GM21526 (cell line): ENCODE results near the gene DNAJB4.
"Not testable (repeated sequence)": the region's sequence is repeated elsewhere in the genome, so short reads cannot be mapped to it uniquely, and the experiment has no call there.

Experiments used
- ATAC-seq: cut with Tn5 transposase; IDR thresholded peaks from one replicate; pipeline ENCODE4 v1.9.1; 2021; ENCODE audit warnings: moderate library complexity; ENCODE audit not compliant: unreplicated experiment, low FRiP score

The DNAJB4 gene

DNA sequence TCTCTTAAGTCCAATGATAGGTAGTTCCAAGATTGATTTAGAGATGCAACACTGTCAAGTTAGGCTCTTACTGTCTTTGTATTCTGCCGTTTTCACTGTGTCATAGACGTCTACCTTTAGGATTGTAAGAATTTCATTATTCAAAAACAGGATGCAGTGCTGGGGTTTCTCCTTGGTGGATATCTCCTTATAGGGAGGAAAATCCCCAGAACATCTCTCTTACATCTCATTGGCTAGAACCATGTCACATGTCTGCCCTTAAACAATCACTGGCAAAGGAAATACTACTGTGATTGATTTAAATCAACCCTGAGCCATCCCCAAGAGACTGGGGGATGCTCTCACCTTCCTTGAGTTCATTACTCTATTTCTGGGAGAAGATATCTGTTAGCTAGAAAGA is 15.0 kb upstream of the DNAJB4 start:
- no peak for ATAC-seq

- ATAC-seq = no peak
Measured at GRCh38 chr1:77990629-77991204, 14.0 kb upstream of the DNAJB4 start.

DNA sequence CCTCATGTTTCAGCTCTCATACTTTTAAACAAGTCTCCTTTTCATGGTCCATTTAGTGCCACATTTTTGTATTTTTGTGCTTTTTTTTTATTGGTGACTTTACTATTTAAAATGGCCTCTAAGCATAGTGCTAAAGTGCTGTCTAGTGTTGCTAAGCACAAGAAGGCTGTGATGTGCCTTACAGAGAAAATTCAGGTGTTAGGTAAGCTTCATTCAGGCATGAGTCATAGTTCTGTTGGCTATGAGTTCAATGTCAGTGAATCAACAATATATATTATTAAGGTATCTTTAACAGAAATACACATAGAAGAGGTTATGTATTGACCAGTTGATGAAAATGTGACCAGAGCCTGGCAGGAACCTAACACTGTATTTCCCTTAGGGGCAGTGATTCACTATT is 13.1 kb upstream of the DNAJB4 start:
- ATAC-seq = no peak

- ATAC-seq = no peak
Measured at GRCh38 chr1:77994117-77994705, 10.5 kb upstream of the DNAJB4 start.

DNA sequence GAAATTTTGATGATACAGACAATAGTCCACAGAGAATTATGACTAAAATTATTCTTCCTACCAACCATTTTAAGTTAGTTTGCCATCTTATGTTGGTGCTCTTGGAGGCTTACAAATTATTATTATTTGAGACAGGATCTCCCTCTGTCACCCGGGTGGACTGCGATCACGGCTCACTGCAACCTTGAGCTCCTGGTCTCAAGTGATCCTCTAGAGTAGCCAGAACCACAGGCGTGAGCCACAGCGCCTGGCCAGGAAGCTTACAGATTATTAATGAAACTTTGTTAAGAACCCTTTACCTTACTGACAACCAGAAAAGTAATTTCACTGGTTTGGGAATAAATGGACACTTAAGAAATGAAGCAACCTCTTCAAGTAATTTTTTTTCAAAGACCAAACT is 8.0 kb upstream of the DNAJB4 start:
- ATAC-seq = no peak

- ATAC-seq = not testable (repeated sequence)
Measured at GRCh38 chr1:78000536-78000935, 4.2 kb upstream of the DNAJB4 start.

- ATAC-seq = no peak
Measured at GRCh38 chr1:78003070-78003746, 1.5 kb upstream of the DNAJB4 start.

DNA sequence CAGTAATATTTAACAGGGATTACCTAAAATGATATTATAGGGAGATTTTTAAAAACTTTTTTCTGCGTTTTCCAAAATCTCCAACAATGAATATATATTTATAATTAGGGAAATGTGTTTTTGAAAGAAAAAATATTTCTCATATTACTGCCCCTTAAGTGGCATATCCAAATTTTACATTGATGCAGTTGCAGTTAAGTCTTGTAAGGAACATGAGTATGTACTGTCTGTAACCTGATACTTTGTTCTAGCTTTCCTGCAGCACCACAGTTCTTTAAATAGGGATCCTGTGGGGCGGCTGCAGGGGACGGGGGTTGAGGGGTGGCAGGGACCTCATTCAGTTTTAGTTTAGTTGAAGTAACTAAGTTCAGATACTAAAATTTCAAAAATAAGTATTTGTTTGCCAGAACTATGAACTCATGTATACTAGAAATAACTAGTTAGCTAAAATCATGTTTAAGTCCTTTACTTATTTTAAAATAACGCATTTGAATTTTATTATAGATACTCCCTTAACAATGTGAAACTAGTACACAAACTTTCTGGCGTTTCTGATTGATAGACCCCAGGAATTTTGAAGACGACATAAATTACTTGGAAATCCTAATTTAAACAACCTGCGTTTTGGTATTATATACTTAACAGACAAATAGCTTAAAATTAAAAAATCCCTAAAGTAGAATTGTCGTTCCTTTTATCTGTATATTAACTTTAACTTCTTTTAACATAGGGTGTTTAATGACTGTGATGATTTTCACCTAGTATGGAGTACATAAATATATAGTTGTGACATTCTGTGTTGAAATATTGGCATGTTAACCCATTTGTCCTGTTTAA is 639 bp upstream of the DNAJB4 start:
- ATAC-seq = peak; percentile 51

DNA sequence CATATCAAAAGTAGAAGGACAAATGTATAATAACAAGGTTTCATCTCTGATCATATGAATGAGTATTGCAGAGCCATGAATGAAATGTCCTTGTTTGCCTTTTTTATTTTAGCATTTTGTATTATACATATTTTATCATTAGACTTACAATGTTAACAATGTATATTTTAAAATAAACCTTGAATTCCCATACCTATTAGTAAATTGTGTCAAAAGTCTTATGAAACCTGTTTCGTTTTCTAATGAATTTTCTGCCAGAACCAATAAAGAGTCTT is 646 bp downstream of the DNAJB4 start:
- no peak for ATAC-seq

GRCh38 chr1:78005755-78006154 is 1.0 kb downstream of the DNAJB4 start:
- no peak for ATAC-seq

DNA sequence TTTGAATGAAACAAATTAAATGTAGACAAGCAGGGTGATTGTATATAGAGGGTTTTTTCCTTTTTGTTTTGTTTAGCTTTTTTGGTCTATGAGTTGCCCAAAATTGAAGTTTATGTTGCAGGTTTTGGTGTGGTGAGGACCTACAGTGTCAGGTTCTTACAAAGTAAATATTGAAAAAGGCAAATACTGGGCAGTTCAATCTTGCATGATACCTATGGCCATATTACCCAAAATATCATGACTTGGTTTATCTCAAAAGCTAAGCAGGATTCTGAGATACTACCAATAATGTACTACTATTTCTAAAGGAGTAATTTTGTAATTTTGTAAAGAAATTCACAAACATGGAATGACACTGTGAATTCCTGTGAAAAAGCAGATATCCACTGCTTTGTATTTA is 1.8 kb downstream of the DNAJB4 start:
- no peak for ATAC-seq

- no peak for ATAC-seq
Measured at GRCh38 chr1:78007677-78008341, 3.1 kb downstream of the DNAJB4 start.

- no peak for ATAC-seq
Measured at GRCh38 chr1:78009276-78009675, 4.5 kb downstream of the DNAJB4 start.

GRCh38 chr1:78009836-78010235 is 5.1 kb downstream of the DNAJB4 start:
- ATAC-seq = no peak

DNA sequence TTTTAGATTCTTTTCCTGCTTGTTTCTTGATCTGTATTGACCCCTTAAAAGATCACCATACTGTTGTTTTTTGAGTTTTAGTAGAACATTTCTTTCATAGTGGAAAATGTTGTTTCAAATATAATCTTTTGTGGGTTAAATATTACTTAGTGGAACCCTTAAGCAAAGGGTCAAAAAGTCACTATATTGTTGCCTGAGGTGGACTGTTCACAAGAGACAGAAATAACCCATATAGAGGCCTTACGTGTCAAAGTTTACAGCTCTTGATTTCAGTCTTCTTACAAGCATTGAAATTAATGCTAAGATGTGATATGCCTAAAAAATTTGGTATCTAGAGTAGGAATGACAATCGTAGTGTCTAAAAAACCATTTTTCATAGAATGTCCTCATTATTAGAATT is 6.3 kb downstream of the DNAJB4 start:
- ATAC-seq = no peak

GRCh38 chr1:78015148-78015547 is 10.4 kb downstream of the DNAJB4 start:
- ATAC-seq = no peak

DNA sequence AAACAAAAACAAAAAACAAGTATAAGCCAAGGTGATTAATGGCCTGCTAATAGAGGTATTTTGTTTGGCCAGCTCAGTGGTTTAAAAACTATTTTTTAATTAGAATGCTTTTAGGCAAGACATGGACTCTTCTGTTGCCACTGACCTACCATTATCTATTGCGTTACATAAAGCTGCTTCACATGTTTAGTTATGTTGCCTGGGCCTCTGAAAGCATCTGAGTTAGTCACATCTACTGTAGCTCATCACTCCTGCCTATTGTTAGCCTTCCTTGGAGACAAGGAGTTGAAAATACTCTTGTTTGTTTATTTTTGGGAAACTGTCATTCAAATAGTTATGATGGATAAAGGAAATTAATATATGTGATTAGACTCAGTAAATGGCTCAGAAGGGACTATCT is 14.3 kb downstream of the DNAJB4 start:
- ATAC-seq = no peak

DNA sequence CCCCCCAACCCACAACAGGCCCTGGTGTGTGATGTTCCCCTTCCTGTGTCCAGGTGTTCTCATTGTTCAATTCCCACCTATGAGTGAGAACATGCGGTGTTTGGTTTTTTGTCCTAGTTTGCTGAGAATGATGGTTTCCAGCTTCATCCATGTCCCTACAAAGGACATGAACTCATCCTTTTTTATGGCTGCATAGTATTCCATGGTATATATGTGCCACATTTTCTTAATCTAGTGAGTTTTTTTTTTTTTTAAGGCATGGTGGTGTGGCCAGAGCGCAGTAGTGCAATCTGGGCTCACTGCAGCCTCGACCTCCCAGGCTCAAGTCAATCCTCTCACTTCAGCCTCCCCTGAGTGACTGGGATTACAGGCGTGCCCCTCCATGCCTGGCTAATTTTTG is 16.4 kb downstream of the DNAJB4 start:
- ATAC-seq = not testable (repeated sequence)

DNA sequence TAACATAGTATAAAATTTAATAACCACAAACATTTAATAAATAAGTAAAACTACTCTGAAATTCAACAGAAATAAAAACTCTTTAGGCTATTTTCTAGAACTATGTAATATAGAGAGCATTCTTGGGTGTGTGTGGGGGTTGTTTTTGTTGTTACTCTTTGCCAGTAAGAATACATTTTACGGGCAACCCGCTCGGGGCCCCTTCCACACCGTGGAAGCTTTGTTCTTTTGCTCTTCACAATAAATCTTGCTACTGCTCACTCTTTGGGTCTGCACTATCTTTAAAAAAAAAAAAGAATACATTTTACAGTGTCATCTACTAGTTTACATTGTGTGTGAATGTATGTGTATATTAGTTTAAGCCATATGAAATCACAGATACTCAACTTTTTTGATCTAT is 25.1 kb downstream of the DNAJB4 start:
- no peak for ATAC-seq

- ATAC-seq = no peak
Measured at GRCh38 chr1:78032996-78033796, 28.5 kb downstream of the DNAJB4 start.
